SK-N-SH (cell line): Measurements from ENCODE around the gene MGAT5.

Source experiments
- CTCF ChIP-seq: fragments of 200-600 bp; sonication (generic); IDR thresholded peaks from 2 replicates; pipeline ENCODE4 v1.6.1; 2017; ENCODE audit warnings: antibody characterized with exemption, mild to moderate bottlenecking, moderate library complexity
- ELF1 ChIP-seq: IDR thresholded peaks from 2 replicates; pipeline ENCODE4 v1.4.0; 2012
- FOXJ3 ChIP-seq: sonication (generic); formaldehyde crosslinking; IDR thresholded peaks from 2 replicates; pipeline ENCODE4 v1.5.1; 2020; ENCODE audit warnings: mild to moderate bottlenecking, missing genetic modification reagents
- MEF2A ChIP-seq: IDR thresholded peaks from 2 replicates; pipeline ENCODE4 v1.4.0; 2012; ENCODE audit warnings: low read depth, borderline replicate concordance
- TF ChIP-seq, protein P1 (sequence below): fragments of 150-350 bp; IDR thresholded peaks from 2 replicates; pipeline ENCODE4 v1.6.1; 2016; ENCODE audit warnings: mild to moderate bottlenecking, low read depth, low read length

DNA sequence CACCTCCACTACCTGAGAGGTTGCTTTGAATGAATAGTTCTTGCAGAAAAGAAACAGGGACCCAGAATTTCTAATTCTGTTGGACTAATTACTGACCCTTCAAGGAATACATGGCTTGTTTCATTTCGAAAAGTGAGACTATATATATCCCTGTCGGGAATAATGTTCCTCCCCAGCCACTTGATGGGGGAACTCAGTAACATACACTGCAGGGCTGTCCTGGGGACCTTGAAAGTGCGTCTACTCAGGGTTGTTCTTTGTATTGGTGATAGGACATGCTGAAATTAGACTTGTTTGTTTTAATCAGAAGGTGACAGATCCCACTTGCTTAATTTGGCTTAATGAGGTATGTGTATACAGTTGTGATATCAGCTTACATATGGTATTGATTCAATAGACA lies 25.5 kb downstream of the MGAT5 start:
- TF ChIP-seq MEF2A (no peak), ELF1 (no peak), FOXJ3 (CRISPR knock-in tag) (no peak), CTCF (no peak)
- TF ChIP-seq, protein P1, sequence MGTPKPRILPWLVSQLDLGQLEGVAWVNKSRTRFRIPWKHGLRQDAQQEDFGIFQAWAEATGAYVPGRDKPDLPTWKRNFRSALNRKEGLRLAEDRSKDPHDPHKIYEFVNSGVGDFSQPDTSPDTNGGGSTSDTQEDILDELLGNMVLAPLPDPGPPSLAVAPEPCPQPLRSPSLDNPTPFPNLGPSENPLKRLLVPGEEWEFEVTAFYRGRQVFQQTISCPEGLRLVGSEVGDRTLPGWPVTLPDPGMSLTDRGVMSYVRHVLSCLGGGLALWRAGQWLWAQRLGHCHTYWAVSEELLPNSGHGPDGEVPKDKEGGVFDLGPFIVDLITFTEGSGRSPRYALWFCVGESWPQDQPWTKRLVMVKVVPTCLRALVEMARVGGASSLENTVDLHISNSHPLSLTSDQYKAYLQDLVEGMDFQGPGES = no peak
